Measurements from ENCODE around the gene DMAC2.

DMAC2 gene

DNA sequence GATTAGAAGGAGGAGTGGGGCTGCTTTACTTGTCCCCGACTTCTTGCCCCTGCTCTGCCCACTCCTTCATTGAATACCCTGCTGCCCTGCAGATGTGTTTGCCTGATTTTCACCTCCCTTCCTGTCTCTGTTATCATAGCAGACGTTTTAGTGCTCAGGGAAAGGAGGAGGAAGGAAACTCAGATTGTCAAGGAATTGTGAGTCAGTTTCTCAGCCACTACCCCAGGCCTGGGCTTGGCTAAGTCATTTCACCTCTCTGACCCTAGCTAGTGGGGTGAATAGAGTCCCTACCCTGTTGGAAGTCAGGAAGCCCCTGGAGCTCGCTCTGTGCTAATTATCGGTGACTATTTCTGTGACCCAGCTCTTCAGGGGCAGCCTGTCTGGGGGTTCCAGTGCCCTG lies 38.2 kb downstream of the DMAC2 start:
- H3K9ac ChIP-seq (ENCODE audit: low read depth in 1 of 2, low read length in 2 of 2), result no peak overlapping the region
- H3K4me1 ChIP-seq (ENCODE audit: control insufficient read depth in 2 of 2, insufficient read depth in 2 of 2, low read length in 2 of 2), result peaks cover 12 to 13% of the 10 kb centered on the region in 2 donors
- H3K9me3 ChIP-seq (ENCODE audit: control insufficient read depth in 2 of 2, low read length in 2 of 2), result no peaks in the 10 kb centered on the region
- H3K27ac ChIP-seq (ENCODE audit: low read depth in 2 of 2, low read length in 2 of 2), result no peak overlapping the region
- H3K27me3 ChIP-seq (ENCODE audit: control insufficient read depth in 2 of 2, insufficient read depth in 2 of 2, low read length in 2 of 2), result no peaks in the 10 kb centered on the region
- no peaks in the 10 kb centered on the region for H3K36me3 ChIP-seq (ENCODE audit: control insufficient read depth in 2 of 2, insufficient read depth in 2 of 2, low read length in 2 of 2)
- no peak overlapping the region for H3K4me3 ChIP-seq (ENCODE audit: low read length in 2 of 2)

DNA sequence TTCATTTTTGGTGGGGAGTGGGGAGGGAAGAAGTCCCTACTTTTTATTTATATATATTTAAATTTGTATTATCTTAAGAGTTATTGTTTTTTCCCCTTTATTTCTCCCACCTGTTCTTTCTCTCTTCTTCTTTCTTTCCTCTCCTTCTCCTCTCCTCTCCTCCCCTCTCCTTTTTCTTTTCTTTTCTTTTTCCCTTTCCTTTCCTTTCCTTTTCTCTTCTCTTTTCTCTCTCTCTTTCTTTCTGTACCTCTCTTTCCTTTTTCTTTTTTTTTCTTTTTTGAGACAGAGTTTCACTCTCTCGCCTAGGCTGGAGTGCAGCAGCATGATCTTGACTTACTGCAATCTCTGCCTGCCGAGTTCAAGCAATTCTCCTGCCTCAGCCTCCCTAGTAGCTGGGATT lies 40.2 kb downstream of the DMAC2 start:
- peaks cover 12 to 13% of the 10 kb centered on the region in 2 donors for H3K4me1 ChIP-seq (ENCODE audit: control insufficient read depth in 2 of 2, insufficient read depth in 2 of 2, low read length in 2 of 2)
- no peaks in the 10 kb centered on the region for H3K9me3 ChIP-seq (ENCODE audit: control insufficient read depth in 2 of 2, low read length in 2 of 2)

DNA sequence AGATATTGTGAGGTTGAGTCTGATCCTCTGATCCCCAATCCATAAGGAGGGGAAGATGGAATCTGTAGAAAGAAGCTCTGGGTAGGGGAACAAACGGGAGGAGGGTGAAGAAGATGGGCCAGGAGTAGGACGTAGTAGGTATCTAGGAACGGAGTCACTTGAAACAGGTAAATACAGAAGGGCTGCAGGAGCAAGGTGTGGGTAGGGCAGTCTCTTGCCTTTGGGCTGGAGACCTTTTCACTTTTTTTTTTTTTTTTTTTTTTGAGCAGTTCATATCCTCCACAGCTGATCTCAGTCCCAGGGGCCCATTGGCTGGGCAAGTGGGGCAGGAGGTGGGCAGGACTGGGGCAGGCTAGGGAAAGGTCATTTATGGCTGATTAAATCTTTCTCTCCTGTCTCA lies 40.6 kb downstream of the DMAC2 start:
- Histone ChIP-seq H3K9ac (ENCODE audit: low read depth in 1 of 2, low read length in 2 of 2) (peak overlapping the region in 1 of 2 donors; percentile 32), H3K27me3 (ENCODE audit: control insufficient read depth in 2 of 2, insufficient read depth in 2 of 2, low read length in 2 of 2) (no peaks in the 10 kb centered on the region), H3K4me3 (ENCODE audit: low read length in 2 of 2) (peak overlapping the region; percentile 97 to 100), H3K27ac (ENCODE audit: low read depth in 2 of 2, low read length in 2 of 2) (no peak overlapping the region), H3K4me1 (ENCODE audit: control insufficient read depth in 2 of 2, insufficient read depth in 2 of 2, low read length in 2 of 2) (peaks cover 12 to 13% of the 10 kb centered on the region in 2 donors), H3K9me3 (ENCODE audit: control insufficient read depth in 2 of 2, low read length in 2 of 2) (no peaks in the 10 kb centered on the region), H3K36me3 (ENCODE audit: control insufficient read depth in 2 of 2, insufficient read depth in 2 of 2, low read length in 2 of 2) (no peaks in the 10 kb centered on the region)

More for the DNA sequence above, 40.2 kb downstream of the DMAC2 start:
- H3K27ac ChIP-seq (ENCODE audit: low read depth in 2 of 2, low read length in 2 of 2), result no peak overlapping the region
- no peaks in the 10 kb centered on the region for H3K27me3 ChIP-seq (ENCODE audit: control insufficient read depth in 2 of 2, insufficient read depth in 2 of 2, low read length in 2 of 2)
- no peak overlapping the region for H3K9ac ChIP-seq (ENCODE audit: low read depth in 1 of 2, low read length in 2 of 2)
- no peak overlapping the region for H3K4me3 ChIP-seq (ENCODE audit: low read length in 2 of 2)
- no peaks in the 10 kb centered on the region for H3K36me3 ChIP-seq (ENCODE audit: control insufficient read depth in 2 of 2, insufficient read depth in 2 of 2, low read length in 2 of 2)

DNA sequence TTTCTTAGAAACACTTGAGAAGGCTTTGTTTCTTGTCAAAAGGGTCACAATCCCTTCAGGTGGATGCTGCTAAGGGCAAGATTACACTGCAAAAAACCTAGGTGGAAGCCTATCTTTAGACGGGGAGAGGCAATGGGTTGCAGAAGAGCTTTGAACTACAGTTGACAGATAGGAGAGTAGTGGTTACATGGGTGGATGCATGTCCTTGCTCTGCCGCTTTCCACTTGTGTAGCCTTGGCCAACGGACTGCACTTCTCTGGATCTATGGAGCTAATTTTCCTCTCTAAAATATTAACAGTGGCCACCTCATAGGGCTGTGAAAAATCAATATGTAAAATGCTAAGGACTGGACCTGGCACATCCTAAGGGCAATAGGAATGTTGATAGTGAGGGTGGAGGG lies 41.1 kb downstream of the DMAC2 start:
- no peak overlapping the region for H3K27ac ChIP-seq (ENCODE audit: low read depth in 2 of 2, low read length in 2 of 2)
- no peaks in the 10 kb centered on the region for H3K27me3 ChIP-seq (ENCODE audit: control insufficient read depth in 2 of 2, insufficient read depth in 2 of 2, low read length in 2 of 2)
- H3K9ac ChIP-seq (ENCODE audit: low read depth in 1 of 2, low read length in 2 of 2), result peak overlapping the region; percentile 91 to 97
- H3K4me3 ChIP-seq (ENCODE audit: low read length in 2 of 2), result peak overlapping the region; percentile 97 to 100
- no peaks in the 10 kb centered on the region for H3K36me3 ChIP-seq (ENCODE audit: control insufficient read depth in 2 of 2, insufficient read depth in 2 of 2, low read length in 2 of 2)
- peaks cover 12 to 13% of the 10 kb centered on the region in 2 donors for H3K4me1 ChIP-seq (ENCODE audit: control insufficient read depth in 2 of 2, insufficient read depth in 2 of 2, low read length in 2 of 2)
- H3K9me3 ChIP-seq (ENCODE audit: control insufficient read depth in 2 of 2, low read length in 2 of 2), result no peaks in the 10 kb centered on the region

DNA sequence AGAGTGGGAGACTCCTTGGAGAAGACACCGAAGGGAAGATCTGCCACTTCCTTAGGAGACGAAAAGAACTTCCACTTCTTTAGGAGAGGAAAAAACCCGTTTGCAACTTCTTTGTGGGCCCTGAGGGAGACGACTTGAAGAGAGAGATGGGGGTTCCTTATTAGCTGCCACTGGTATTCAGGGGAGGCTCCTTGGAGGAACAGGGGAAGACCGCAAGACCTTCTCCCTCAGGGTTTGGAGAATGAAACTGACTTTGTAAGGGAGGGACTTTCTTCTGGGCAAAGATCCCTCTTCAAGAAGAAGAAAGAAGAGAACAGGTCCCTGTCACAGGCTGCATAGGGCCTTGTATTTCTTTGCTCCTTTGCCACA lies 41.7 kb downstream of the DMAC2 start:
- H3K27ac ChIP-seq (ENCODE audit: low read depth in 2 of 2, low read length in 2 of 2), result peak overlapping the region; percentile 90 to 92
- H3K4me1 ChIP-seq (ENCODE audit: control insufficient read depth in 2 of 2, insufficient read depth in 2 of 2, low read length in 2 of 2), result peaks cover 12 to 13% of the 10 kb centered on the region in 2 donors
- no peaks in the 10 kb centered on the region for H3K9me3 ChIP-seq (ENCODE audit: control insufficient read depth in 2 of 2, low read length in 2 of 2)

DNA sequence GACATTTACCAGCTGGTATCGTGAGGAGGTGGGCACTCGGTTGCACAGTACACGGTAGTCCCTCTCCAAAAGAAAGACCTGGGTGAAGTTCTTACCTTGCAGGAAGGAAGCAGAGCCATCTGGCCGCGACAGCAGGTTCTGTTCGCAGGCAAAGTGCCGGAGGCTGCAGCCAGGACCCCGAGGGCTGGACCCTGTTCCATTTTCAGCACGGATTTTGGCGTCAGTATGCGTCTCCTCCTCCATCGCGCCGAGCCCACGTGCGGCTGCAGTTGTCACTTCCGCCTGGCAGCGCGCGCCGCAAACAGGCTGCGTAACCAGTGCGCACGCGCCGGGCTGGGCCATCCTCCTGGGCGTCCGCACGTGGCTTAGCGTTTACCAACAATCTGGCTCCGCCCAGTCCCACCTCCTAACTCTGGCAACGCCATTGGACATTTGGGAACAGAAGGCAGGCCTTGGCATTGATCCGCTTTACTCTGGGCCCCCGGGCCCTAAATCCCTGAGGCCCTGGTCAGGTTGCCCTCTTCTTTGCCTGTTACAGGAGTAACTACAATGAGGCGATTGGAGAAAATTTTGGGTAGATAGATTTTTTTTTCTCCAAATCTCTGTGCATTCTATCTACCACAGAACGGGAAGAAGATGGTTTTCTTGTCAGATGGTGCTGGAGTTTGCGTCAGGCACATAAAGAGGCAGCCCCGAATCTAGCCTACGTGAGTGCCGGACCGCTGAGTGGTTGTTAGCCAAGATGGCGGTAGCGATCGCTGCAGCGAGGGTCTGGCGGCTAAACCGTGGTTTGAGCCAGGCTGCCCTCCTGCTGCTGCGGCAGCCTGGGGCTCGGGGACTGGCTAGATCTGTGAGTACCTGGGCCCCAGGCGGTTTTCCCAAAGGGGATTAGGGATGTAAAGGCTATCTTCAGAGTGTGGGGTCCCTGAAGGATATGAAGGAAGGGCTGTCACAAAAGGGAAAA lies 42.3 kb downstream of the DMAC2 start, which contains the start of the genes BCKDHA and EXOSC5:
Gene BCKDHA (plus strand): TSS at position 733 of the 964 bp plus-strand sequence. CDS start 10 bp downstream, at position 743.
Gene EXOSC5 (minus strand): TSS at position 274 of the 964 bp plus-strand sequence. CDS start 31 bp downstream, at position 243.
- Histone ChIP-seq H3K9ac (ENCODE audit: low read depth in 1 of 2, low read length in 2 of 2) (peak within 1 kb of the TSS; percentile 91 to 97), H3K4me1 (ENCODE audit: control insufficient read depth in 2 of 2, insufficient read depth in 2 of 2, low read length in 2 of 2) (peaks cover 12 to 13% of the 10 kb centered on the region in 2 donors), H3K9me3 (ENCODE audit: control insufficient read depth in 2 of 2, low read length in 2 of 2) (no peaks in the 10 kb centered on the region), H3K4me3 (ENCODE audit: low read length in 2 of 2) (peak within 1 kb of the TSS; percentile 97 to 100), H3K27me3 (ENCODE audit: control insufficient read depth in 2 of 2, insufficient read depth in 2 of 2, low read length in 2 of 2) (no peaks in the 10 kb centered on the region), H3K36me3 (ENCODE audit: control insufficient read depth in 2 of 2, insufficient read depth in 2 of 2, low read length in 2 of 2) (no peaks in the 10 kb centered on the region), H3K27ac (ENCODE audit: low read depth in 2 of 2, low read length in 2 of 2) (peak within 1 kb of the TSS; percentile 90 to 92)

More for the DNA sequence above, 41.7 kb downstream of the DMAC2 start:
- Histone ChIP-seq H3K36me3 (ENCODE audit: control insufficient read depth in 2 of 2, insufficient read depth in 2 of 2, low read length in 2 of 2) (no peaks in the 10 kb centered on the region), H3K4me3 (ENCODE audit: low read length in 2 of 2) (peak overlapping the region; percentile 97 to 100), H3K27me3 (ENCODE audit: control insufficient read depth in 2 of 2, insufficient read depth in 2 of 2, low read length in 2 of 2) (no peaks in the 10 kb centered on the region), H3K9ac (ENCODE audit: low read depth in 1 of 2, low read length in 2 of 2) (peak overlapping the region; percentile 91 to 97)

DNA sequence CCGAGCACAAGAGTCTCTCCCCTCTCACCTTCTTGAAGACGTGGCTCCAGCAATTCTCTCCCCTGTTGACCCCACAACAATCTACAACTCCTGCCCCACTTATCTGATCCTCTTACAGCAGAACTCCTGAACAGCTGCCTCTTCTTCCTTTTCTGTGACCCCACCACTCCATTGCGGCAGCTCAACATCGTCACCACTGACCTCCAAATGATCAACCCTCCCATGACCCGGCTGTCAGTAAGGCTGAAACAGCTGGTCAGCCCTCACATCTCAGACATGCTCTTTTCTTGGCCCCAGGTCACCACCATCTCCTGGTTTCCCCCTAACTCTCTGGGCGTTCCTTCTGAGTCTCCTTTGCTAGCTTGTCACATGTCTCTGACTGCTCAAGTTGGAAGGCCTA lies 44.4 kb downstream of the DMAC2 start:
- no peak overlapping the region for H3K9ac ChIP-seq (ENCODE audit: low read depth in 1 of 2, low read length in 2 of 2)
- no peak overlapping the region for H3K27ac ChIP-seq (ENCODE audit: low read depth in 2 of 2, low read length in 2 of 2)
- H3K4me1 ChIP-seq (ENCODE audit: control insufficient read depth in 2 of 2, insufficient read depth in 2 of 2, low read length in 2 of 2), result peaks cover 12 to 13% of the 10 kb centered on the region in 2 donors
- no peak overlapping the region for H3K4me3 ChIP-seq (ENCODE audit: low read length in 2 of 2)
- H3K9me3 ChIP-seq (ENCODE audit: control insufficient read depth in 2 of 2, low read length in 2 of 2), result no peaks in the 10 kb centered on the region
- H3K27me3 ChIP-seq (ENCODE audit: control insufficient read depth in 2 of 2, insufficient read depth in 2 of 2, low read length in 2 of 2), result no peaks in the 10 kb centered on the region
- peaks cover 16 to 18% of the 10 kb centered on the region in 2 donors for H3K36me3 ChIP-seq (ENCODE audit: control insufficient read depth in 2 of 2, insufficient read depth in 2 of 2, low read length in 2 of 2)

DNA sequence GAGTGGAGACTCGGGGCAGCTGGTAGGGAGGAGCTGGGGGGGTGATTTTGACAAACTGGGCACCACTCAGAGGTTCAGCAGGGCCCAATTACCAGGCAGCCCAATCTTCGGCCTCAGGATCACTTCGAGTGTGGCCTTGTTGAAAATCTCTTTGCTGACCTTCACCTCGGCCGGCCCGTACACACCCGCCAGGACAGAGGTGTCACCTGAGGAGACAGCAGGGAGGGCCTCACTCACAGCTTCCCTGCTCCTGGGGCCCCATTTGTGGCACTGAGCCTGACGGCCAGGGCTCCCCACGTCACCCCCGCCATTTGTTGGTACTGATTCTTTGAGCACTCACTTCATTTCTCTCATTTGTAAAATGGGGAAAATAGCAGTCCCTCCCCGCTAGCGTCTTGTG lies 46.9 kb downstream of the DMAC2 start:
- Histone ChIP-seq H3K36me3 (ENCODE audit: control insufficient read depth in 2 of 2, insufficient read depth in 2 of 2, low read length in 2 of 2) (peaks cover 26 to 30% of the 10 kb centered on the region in 2 donors), H3K4me3 (ENCODE audit: low read length in 2 of 2) (no peak overlapping the region), H3K9me3 (ENCODE audit: control insufficient read depth in 2 of 2, low read length in 2 of 2) (no peaks in the 10 kb centered on the region), H3K27ac (ENCODE audit: low read depth in 2 of 2, low read length in 2 of 2) (no peak overlapping the region), H3K4me1 (ENCODE audit: control insufficient read depth in 2 of 2, insufficient read depth in 2 of 2, low read length in 2 of 2) (peaks cover 3 to 4% of the 10 kb centered on the region in 2 donors), H3K9ac (ENCODE audit: low read depth in 1 of 2, low read length in 2 of 2) (no peak overlapping the region), H3K27me3 (ENCODE audit: control insufficient read depth in 2 of 2, insufficient read depth in 2 of 2, low read length in 2 of 2) (no peaks in the 10 kb centered on the region)

DNA sequence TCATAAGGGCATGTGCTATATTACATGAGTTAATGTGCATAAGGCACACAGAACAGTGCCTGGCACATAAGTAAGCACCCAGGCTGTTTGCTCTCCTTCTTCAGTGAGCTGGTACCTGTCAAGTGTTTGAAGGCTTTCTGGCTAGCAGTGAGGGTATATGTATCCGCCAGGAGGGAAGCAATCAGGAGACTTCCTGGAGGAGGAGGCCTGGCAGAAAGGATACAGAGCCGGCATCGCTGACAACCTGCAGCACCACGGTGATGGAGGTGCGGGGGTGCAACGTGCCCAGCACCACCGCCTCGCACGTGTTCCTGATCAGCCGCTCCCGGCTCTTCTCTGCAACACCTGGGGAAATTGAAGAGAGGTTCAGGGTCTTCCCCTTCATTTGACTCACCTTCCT lies 48.1 kb downstream of the DMAC2 start:
- no peak overlapping the region for H3K9ac ChIP-seq (ENCODE audit: low read depth in 1 of 2, low read length in 2 of 2)
- no peak overlapping the region for H3K4me3 ChIP-seq (ENCODE audit: low read length in 2 of 2)
- H3K36me3 ChIP-seq (ENCODE audit: control insufficient read depth in 2 of 2, insufficient read depth in 2 of 2, low read length in 2 of 2), result peaks cover 28 to 34% of the 10 kb centered on the region in 2 donors
- no peak overlapping the region for H3K27ac ChIP-seq (ENCODE audit: low read depth in 2 of 2, low read length in 2 of 2)
- H3K27me3 ChIP-seq (ENCODE audit: control insufficient read depth in 2 of 2, insufficient read depth in 2 of 2, low read length in 2 of 2), result no peaks in the 10 kb centered on the region
- no peaks in the 10 kb centered on the region for H3K4me1 ChIP-seq (ENCODE audit: control insufficient read depth in 2 of 2, insufficient read depth in 2 of 2, low read length in 2 of 2)
- no peaks in the 10 kb centered on the region for H3K9me3 ChIP-seq (ENCODE audit: control insufficient read depth in 2 of 2, low read length in 2 of 2)

DNA sequence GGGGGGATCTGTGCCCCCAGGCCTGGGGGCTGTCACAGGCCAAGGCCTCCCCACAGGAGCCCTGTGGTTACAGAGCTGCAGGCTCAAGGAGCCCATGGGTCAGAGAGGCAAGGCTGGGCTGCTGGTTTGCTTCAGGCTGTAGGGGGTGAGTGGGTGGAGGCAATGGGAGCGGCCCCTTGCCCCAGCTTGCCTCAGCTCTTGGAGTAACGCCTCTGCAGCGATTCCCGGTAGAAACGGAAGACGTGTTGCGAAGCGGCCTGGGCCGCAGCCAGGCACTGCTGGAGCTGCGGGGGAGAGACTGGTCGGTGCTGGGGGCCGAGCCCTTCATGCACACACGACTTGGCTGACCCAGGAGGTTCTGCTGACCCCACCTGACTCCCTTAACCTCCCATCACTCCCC lies 53.3 kb downstream of the DMAC2 start:
- H3K36me3 ChIP-seq (ENCODE audit: control insufficient read depth in 2 of 2, insufficient read depth in 2 of 2, low read length in 2 of 2), result peaks cover 20 to 28% of the 10 kb centered on the region in 2 donors
- no peaks in the 10 kb centered on the region for H3K4me1 ChIP-seq (ENCODE audit: control insufficient read depth in 2 of 2, insufficient read depth in 2 of 2, low read length in 2 of 2)
- no peak overlapping the region for H3K27ac ChIP-seq (ENCODE audit: low read depth in 2 of 2, low read length in 2 of 2)
- H3K9me3 ChIP-seq (ENCODE audit: control insufficient read depth in 2 of 2, low read length in 2 of 2), result no peaks in the 10 kb centered on the region
- H3K27me3 ChIP-seq (ENCODE audit: control insufficient read depth in 2 of 2, insufficient read depth in 2 of 2, low read length in 2 of 2), result no peaks in the 10 kb centered on the region
- no peak overlapping the region for H3K4me3 ChIP-seq (ENCODE audit: low read length in 2 of 2)
- no peak overlapping the region for H3K9ac ChIP-seq (ENCODE audit: low read depth in 1 of 2, low read length in 2 of 2)

Data from mucosa of rectum (tissue), 2 donors.